HG02840 (cell line): ENCODE results near the gene PCNX2.
A peak's percentile ranks its signal among the peaks of the same experiment; 100 is the strongest.
"Not testable (repeated sequence)": the region's sequence is repeated elsewhere in the genome, so short reads cannot be mapped to it uniquely, and the experiment has no call there.

Experiments used
- ATAC-seq: cut with Tn5 transposase; IDR thresholded peaks from one replicate; pipeline ENCODE4 v1.9.1; 2021; ENCODE audit warnings: mild to moderate bottlenecking, moderate library complexity, moderate number of reproducible peaks; ENCODE audit not compliant: unreplicated experiment, low FRiP score

PCNX2 gene

GRCh38 chr1:233170741-233171140, 124.8 kb downstream of the PCNX2 start:
- ATAC-seq: no peak

GRCh38 chr1:233168384-233168783, 127.1 kb downstream of the PCNX2 start:
- no peak for ATAC-seq

- ATAC-seq: no peak
Observed at GRCh38 chr1:233166896-233167295, 128.6 kb downstream of the PCNX2 start.

- ATAC-seq: no peak
Observed at GRCh38 chr1:233163696-233164095, 131.8 kb downstream of the PCNX2 start.

GRCh38 chr1:233158322-233158721, 137.2 kb downstream of the PCNX2 start:
- ATAC-seq: no peak

GRCh38 chr1:233157245-233157644, 138.3 kb downstream of the PCNX2 start:
- no peak for ATAC-seq

- no peak for ATAC-seq
Observed at GRCh38 chr1:233151861-233152260, 143.7 kb downstream of the PCNX2 start.

GRCh38 chr1:233144434-233144833, 151.1 kb downstream of the PCNX2 start:
- ATAC-seq: no peak

- no peak for ATAC-seq
Observed at GRCh38 chr1:233143241-233143640, 152.3 kb downstream of the PCNX2 start.

GRCh38 chr1:233140974-233141373, 154.6 kb downstream of the PCNX2 start:
- no peak for ATAC-seq

GRCh38 chr1:233140499-233140898, 155.0 kb downstream of the PCNX2 start:
- ATAC-seq: no peak

GRCh38 chr1:233138788-233139585, 156.5 kb downstream of the PCNX2 start:
- no peak for ATAC-seq

- no peak for ATAC-seq
Observed at GRCh38 chr1:233135833-233136232, 159.7 kb downstream of the PCNX2 start.

- no peak for ATAC-seq
Observed at GRCh38 chr1:233132445-233132844, 163.1 kb downstream of the PCNX2 start.

- not testable (repeated sequence) for ATAC-seq
Observed at GRCh38 chr1:233129031-233129430, 166.5 kb downstream of the PCNX2 start.

- no peak for ATAC-seq
Observed at GRCh38 chr1:233127157-233127556, 168.4 kb downstream of the PCNX2 start.

- no peak for ATAC-seq
Observed at GRCh38 chr1:233122779-233123178, 172.7 kb downstream of the PCNX2 start.

GRCh38 chr1:233121947-233122559, 173.5 kb downstream of the PCNX2 start:
- no peak for ATAC-seq

GRCh38 chr1:233114860-233115259, 180.7 kb downstream of the PCNX2 start:
- ATAC-seq: no peak

- no peak for ATAC-seq
Observed at GRCh38 chr1:233114159-233114558, 181.4 kb downstream of the PCNX2 start.

- ATAC-seq: peak; percentile 70
Observed at GRCh38 chr1:233113009-233113879, 182.3 kb downstream of the PCNX2 start.
